HCT116 (cell line): Measurements from ENCODE around the gene YBX3. TPM values are rescaled to one million over a fixed set of nuclear protein-coding genes. Genes with fewer than 3 reads are reported as not detected.

Experiments
- ATAC-seq: fragments of 200-7000 bp; cut with Tn5 transposase; 2 replicates; pipeline ENCODE4 v1.9.1; 2020; ENCODE audit warnings: mild to moderate bottlenecking, moderate library complexity
- BruUV-seq: library from RNA; stranded (reverse); fragments of 400-500 nt; replicated peaks from 2 replicates; lab custom pipeline; 2021; lab: Mats Ljungman, UMichigan
- CTCF ChIA-PET: fragments of 300-600 bp; sonication (Branson Sonifier 250); formaldehyde crosslinking; loops from one replicate; lab custom pipeline; 2021; ENCODE audit warnings: antibody characterized with exemption; lab: Charles Lee
- POLR2A ChIA-PET: fragments of 300-600, 350-600 bp; sonication (Branson Sonifier 250); formaldehyde crosslinking; loops from one replicate; lab custom pipeline; 2021; ENCODE audit warnings: antibody characterized with exemption; lab: Charles Lee
- RAD21 ChIA-PET, 2 experiments: fragments of 300-600 bp; sonication (Branson Sonifier 250); formaldehyde crosslinking; loops; one replicate each; lab custom pipeline; 2023; ENCODE audit warnings: low total read pairs in 2 of 2; ENCODE audit not compliant: uncharacterized antibody in 2 of 2, unreplicated experiment in 2 of 2, low non-redundant PET in 1 of 2; lab: Charles Lee
- DNase-seq: peaks from one replicate; pipeline ENCODE4 v3.0.0-alpha.2; 2010; ENCODE audit warnings: low read depth, low spot score
- H2AFZ ChIP-seq: fragments of 200-600 bp; shearing (Covaris generic), sonication (generic); 2 replicates; pipeline ENCODE4 v1.6.1; 2017; ENCODE audit warnings: low read depth, mixed run types, mixed read lengths, antibody characterized with exemption, low read length; ENCODE audit not compliant: poor library complexity, severe bottlenecking
- H3K27ac ChIP-seq: 2 replicates; pipeline ENCODE4 v1.5.1; 2012; ENCODE audit warnings: low read depth, low read length
- H3K27me3 ChIP-seq: fragments of 200-600 bp; sonication (generic); 2 replicates; pipeline ENCODE4 v1.6.1; 2016; ENCODE audit warnings: mixed run types, low read length, mixed read lengths; ENCODE audit not compliant: insufficient read depth
- H3K36me3 ChIP-seq, 2 experiments: fragments of 200-500 bp in 1 of 2; fragments of 200-600 bp in 1 of 2; sonication (Bioruptor generic) in 1 of 2; sonication (generic) in 1 of 2; 2 replicates each; pipeline versions ENCODE4 v1.5.1 to v1.6.1; 2014 to 2016; ENCODE audit warnings: low read length in 2 of 2, inconsistent platforms in 1 of 2, mixed read lengths in 1 of 2, mixed run types in 1 of 2; ENCODE audit not compliant: insufficient read depth in 2 of 2, control insufficient read depth in 1 of 2
- H3K4me1 ChIP-seq, 2 experiments: fragments of 200-600 bp in 1 of 2; sonication (generic) in 1 of 2; 2 replicates each; pipeline versions ENCODE4 v1.5.1 to v1.6.1; 2012 to 2017; ENCODE audit warnings: low read length in 2 of 2, inconsistent platforms in 1 of 2, mild to moderate bottlenecking in 1 of 2, mixed read lengths in 1 of 2, mixed run types in 1 of 2, moderate library complexity in 1 of 2; ENCODE audit not compliant: insufficient read depth in 2 of 2, control insufficient read depth in 1 of 2
- H3K4me2 ChIP-seq: fragments of 200-600 bp; sonication (generic); 2 replicates; pipeline ENCODE4 v1.6.1; 2017; ENCODE audit warnings: mixed run types, low read length, mixed read lengths
- H3K4me3 ChIP-seq, 2 experiments: fragments of 200-600 bp in 1 of 2; sonication (generic) in 1 of 2; replicated peaks in 1 of 2; 2 replicates each; pipeline ENCODE4 v1.5.1; 2011 to 2016; ENCODE audit warnings: low read length in 2 of 2, control low read depth in 1 of 2, low read depth in 1 of 2, mild to moderate bottlenecking in 1 of 2, mixed read lengths in 1 of 2, mixed run types in 1 of 2
- H3K79me2 ChIP-seq: fragments of 200-600 bp; sonication (generic); 2 replicates; pipeline ENCODE4 v1.6.1; 2017; ENCODE audit warnings: mild to moderate bottlenecking, mixed run types, low read length, moderate library complexity, mixed read lengths; ENCODE audit not compliant: insufficient read depth
- H3K9ac ChIP-seq: fragments of 200-600 bp; sonication (generic); 2 replicates; pipeline ENCODE4 v1.6.1; 2016; ENCODE audit warnings: low read length, mixed read lengths
- H3K9me2 ChIP-seq: fragments of 200-600 bp; sonication (generic), shearing (Covaris generic); 2 replicates; pipeline ENCODE4 v1.6.1; 2017; ENCODE audit warnings: mixed run types, mild to moderate bottlenecking, moderate library complexity; ENCODE audit not compliant: insufficient read depth
- H3K9me3 ChIP-seq, 2 experiments: fragments of 200-500 bp in 1 of 2; fragments of 200-600 bp in 1 of 2; sonication (Bioruptor generic) in 1 of 2; sonication (generic) in 1 of 2; 2 replicates each; pipeline ENCODE4 v1.6.1; 2014 to 2017; ENCODE audit warnings: low read length in 2 of 2, mixed read lengths in 2 of 2, inconsistent platforms in 1 of 2, low read depth in 1 of 2, mild to moderate bottlenecking in 1 of 2, mixed run types in 1 of 2, moderate library complexity in 1 of 2; ENCODE audit not compliant: control insufficient read depth in 1 of 2, insufficient read depth in 1 of 2
- H4K20me1 ChIP-seq: fragments of 200-600 bp; sonication (generic), shearing (Covaris generic); 2 replicates; pipeline ENCODE4 v1.6.1; 2017; ENCODE audit warnings: mixed run types, mild to moderate bottlenecking, moderate library complexity; ENCODE audit not compliant: insufficient read depth
- ATF3 ChIP-seq: IDR thresholded peaks from 2 replicates; pipeline ENCODE4 v1.6.1; 2012
- CBX3 ChIP-seq: IDR thresholded peaks from 2 replicates; pipeline ENCODE4 v1.6.1; 2012; ENCODE audit warnings: low read depth
- CEBPB ChIP-seq: IDR thresholded peaks from 2 replicates; pipeline ENCODE4 v1.6.1; 2012; ENCODE audit warnings: low read depth
- EZH2 ChIP-seq: fragments of 200-600 bp; sonication (generic); IDR thresholded peaks from 2 replicates; pipeline ENCODE4 v1.6.1; 2017; ENCODE audit warnings: antibody characterized with exemption, mixed run types
- EZH2phosphoT487 ChIP-seq: fragments of 200-600 bp; IDR thresholded peaks from 2 replicates; pipeline ENCODE4 v1.6.1; 2018; ENCODE audit warnings: antibody characterized with exemption, borderline replicate concordance
- FOSL1 ChIP-seq: IDR thresholded peaks from 2 replicates; pipeline ENCODE4 v1.6.1; 2012; ENCODE audit warnings: low read depth
- JUND ChIP-seq: IDR thresholded peaks from 2 replicates; pipeline ENCODE4 v1.6.1; 2012
- MAX ChIP-seq: IDR thresholded peaks from 2 replicates; pipeline ENCODE4 v1.6.1; 2012
- POLR2A ChIP-seq: IDR thresholded peaks from 2 replicates; pipeline ENCODE4 v1.7.0; 2011; ENCODE audit warnings: borderline replicate concordance; ENCODE audit not compliant: insufficient read depth, insufficient read length; ENCODE audit errors: extremely low read depth
- RAD21 ChIP-seq: IDR thresholded peaks from 2 replicates; pipeline ENCODE4 v1.6.1; 2012; ENCODE audit warnings: low read depth, mild to moderate bottlenecking
- REST ChIP-seq: IDR thresholded peaks from 2 replicates; pipeline ENCODE4 v1.6.1; 2012; ENCODE audit warnings: low read depth
- SIN3A ChIP-seq: IDR thresholded peaks from 2 replicates; pipeline ENCODE4 v1.6.1; 2012; ENCODE audit warnings: low read depth
- SP1 ChIP-seq: IDR thresholded peaks from 2 replicates; pipeline ENCODE4 v1.6.1; 2012; ENCODE audit warnings: low read depth
- SRF ChIP-seq: IDR thresholded peaks from 2 replicates; pipeline ENCODE4 v1.6.1; 2012; ENCODE audit warnings: low read depth
- intact Hi-C: fragments of 100-400 bp; cut with micrococcal nuclease; formaldehyde crosslinking; loops from 2 replicates; pipeline ENCODE4 v1.10.0; 2022
- total RNA-seq: library from RNA; stranded (reverse); gene quantifications from one replicate; pipeline ENCODE4 v1.2.1, GENCODE V29; 2021; ENCODE audit not compliant: unreplicated experiment
- TF ChIP-seq, protein P1 (sequence below): IDR thresholded peaks from 2 replicates; pipeline ENCODE4 v1.6.1; 2011; ENCODE audit warnings: mild to moderate bottlenecking, low read length, moderate library complexity; ENCODE audit not compliant: insufficient replicate concordance; ENCODE audit errors: extremely low read depth

Gene YBX3
- total RNA-seq, 1 experiment from 2014 or later, result 419 TPM

DNA sequence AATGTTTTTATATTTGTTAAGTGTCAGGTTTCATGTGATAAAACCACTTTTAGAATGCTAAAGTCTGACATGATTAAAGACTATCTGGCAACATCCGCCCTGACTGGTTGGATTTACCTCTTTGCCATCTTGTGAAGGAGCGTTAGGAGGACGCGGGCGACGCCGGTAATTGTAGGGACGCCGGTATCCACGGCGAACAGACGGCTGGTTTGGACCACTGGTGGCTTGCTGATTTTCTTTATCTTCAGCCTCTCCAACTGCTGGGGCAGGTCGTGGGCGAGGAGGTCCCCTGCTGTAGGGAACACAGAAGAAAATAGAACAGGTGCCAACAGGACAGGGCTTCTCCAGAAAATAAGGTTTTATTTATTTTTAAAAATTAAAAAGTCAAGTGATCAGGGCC is 21.3 kb downstream of the YBX3 start (continued):
- TF ChIP-seq, protein P1, sequence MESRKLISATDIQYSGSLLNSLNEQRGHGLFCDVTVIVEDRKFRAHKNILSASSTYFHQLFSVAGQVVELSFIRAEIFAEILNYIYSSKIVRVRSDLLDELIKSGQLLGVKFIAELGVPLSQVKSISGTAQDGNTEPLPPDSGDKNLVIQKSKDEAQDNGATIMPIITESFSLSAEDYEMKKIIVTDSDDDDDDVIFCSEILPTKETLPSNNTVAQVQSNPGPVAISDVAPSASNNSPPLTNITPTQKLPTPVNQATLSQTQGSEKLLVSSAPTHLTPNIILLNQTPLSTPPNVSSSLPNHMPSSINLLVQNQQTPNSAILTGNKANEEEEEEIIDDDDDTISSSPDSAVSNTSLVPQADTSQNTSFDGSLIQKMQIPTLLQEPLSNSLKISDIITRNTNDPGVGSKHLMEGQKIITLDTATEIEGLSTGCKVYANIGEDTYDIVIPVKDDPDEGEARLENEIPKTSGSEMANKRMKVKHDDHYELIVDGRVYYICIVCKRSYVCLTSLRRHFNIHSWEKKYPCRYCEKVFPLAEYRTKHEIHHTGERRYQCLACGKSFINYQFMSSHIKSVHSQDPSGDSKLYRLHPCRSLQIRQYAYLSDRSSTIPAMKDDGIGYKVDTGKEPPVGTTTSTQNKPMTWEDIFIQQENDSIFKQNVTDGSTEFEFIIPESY, result no peak
- TF ChIP-seq EZH2 (no peak), JUND (no peak), MAX (no peak)

GRCh38 chr12:10701131-10701681 is 21.9 kb downstream of the YBX3 start:
- no peak overlapping the region for H3K9ac ChIP-seq
- H4K20me1 ChIP-seq, result peaks cover 9% of the 10 kb centered on the region; the same call in 1 of the 2 replicates
- no peak for DNase-seq
- RAD21 ChIA-PET, result no interaction called here
- H3K9me3 ChIP-seq, result no peaks in the 10 kb centered on the region
- no peak overlapping the region for H2AFZ ChIP-seq
- H3K79me2 ChIP-seq, result peaks cover 69% of the 10 kb centered on the region
- POLR2A ChIA-PET, result no interaction called here
- no peak for TF ChIP-seq EZH2phosphoT487
- TF ChIP-seq SRF, result no peak
- no peak for TF ChIP-seq SIN3A
- TF ChIP-seq POLR2A, result no peak
- no peak for TF ChIP-seq ATF3
- TF ChIP-seq RAD21, result no peak
- no peak for TF ChIP-seq REST
- TF ChIP-seq CEBPB, result no peak
- TF ChIP-seq CBX3, result no peak
- TF ChIP-seq FOSL1, result no peak
- TF ChIP-seq SP1, result no peak
- H3K27ac ChIP-seq, result no peak overlapping the region
- CTCF ChIA-PET, result no interaction called here
- H3K4me3 ChIP-seq, result no peak overlapping the region
- intact Hi-C loops, result no loop called here
- H3K9me2 ChIP-seq, result no peaks in the 10 kb centered on the region
- H3K36me3 ChIP-seq, result peaks cover 71% of the 10 kb centered on the region in 2 experiments
- H3K4me1 ChIP-seq, result no peaks in the 10 kb centered on the region
- no peak overlapping the region for H3K4me2 ChIP-seq
- ATAC-seq, result no peak
- no peaks in the 10 kb centered on the region for H3K27me3 ChIP-seq
- BruUV-seq, result no TSS peak
